ENCODE data around the gene SHB. TPM values are rescaled to one million over a fixed set of nuclear protein-coding genes. Genes with fewer than 3 reads are reported as not detected.

Gene SHB
- total and polyA plus RNA-seq, 2 of the 13 experiments (the other 11 are each of a cell fraction or from before 2014, with no cell fraction given) = 19.4 to 20.7 TPM

- TF ChIP-seq FOXP4 (CRISPR knock-in tag; IDR thresholded peaks at IDR 0.05) (peak; percentile 82), ZNF276 (CRISPR knock-in tag; IDR thresholded peaks at IDR 0.05; ENCODE audit: low read depth) (0 out of 2 replicates have a peak, but pooled peaks have one; percentile 58), RORA (CRISPR knock-in tag; IDR thresholded peaks at IDR 0.05) (no peak), NR2F1 (CRISPR knock-in tag; IDR thresholded peaks at IDR 0.05) (peak; percentile 19 to 59; a peak in 1 of 4 replicates), ZNF205 (CRISPR knock-in tag; IDR thresholded peaks at IDR 0.05) (peak; percentile 54; the same call in 1 of the 2 replicates), HNF1A (IDR thresholded peaks at IDR 0.05; ENCODE audit: low read depth) (0 out of 2 replicates have a peak, but pooled peaks have one; percentile 35), HNF1A (CRISPR knock-in tag; IDR thresholded peaks at IDR 0.05; ENCODE audit: borderline replicate concordance) (peak; percentile 73; the same call in 1 of the 2 replicates), MED13 (CRISPR knock-in tag; IDR thresholded peaks at IDR 0.05) (peak; percentile 66; the same call in 1 of the 2 replicates), FOXK2 (IDR thresholded peaks at IDR 0.05) (no peak), NFKB2 (CRISPR knock-in tag; IDR thresholded peaks at IDR 0.05; ENCODE audit: borderline replicate concordance) (no peak), KAT7 (CRISPR knock-in tag; IDR thresholded peaks at IDR 0.05; ENCODE audit: borderline replicate concordance) (no peak), TERF1 (CRISPR knock-in tag; IDR thresholded peaks at IDR 0.05) (no peak), RXRB (CRISPR knock-in tag; IDR thresholded peaks at IDR 0.05; ENCODE audit: borderline replicate concordance) (peak; percentile 84), ZNF878 (CRISPR knock-in tag; IDR thresholded peaks at IDR 0.05) (no peak), GABPA (IDR thresholded peaks at IDR 0.05; ENCODE audit: low read depth, low read length) (no peak), GABPA (CRISPR knock-in tag; IDR thresholded peaks at IDR 0.05; ENCODE audit: low read depth) (no peak), THAP11 (CRISPR knock-in tag; IDR thresholded peaks at IDR 0.05) (peak; percentile 64), ZNF17 (CRISPR knock-in tag; IDR thresholded peaks at IDR 0.05) (no peak), SKI (IDR thresholded peaks at IDR 0.05; ENCODE audit: partially characterized antibody) (peak; percentile 11), MEIS1 (CRISPR knock-in tag; IDR thresholded peaks at IDR 0.05; ENCODE audit: borderline replicate concordance) (peak; percentile 77; the same call in 1 of the 2 replicates), NR2F2 (IDR thresholded peaks at IDR 0.05; ENCODE audit: borderline replicate concordance, low read depth) (peak; percentile 53; the same call in 1 of the 2 replicates), SMARCE1 (IDR thresholded peaks at IDR 0.05; ENCODE audit: borderline replicate concordance) (no peak)
Observed at GRCh38 chr9:38024036-38024681, 44.9 kb downstream of the SHB start (continued).

Data from HepG2 (cell line).